ENCODE data around the gene BTBD9.

The BTBD9 gene

GRCh38 chr6:38481211-38481836 is 158.4 kb downstream of the BTBD9 start:
- DNase-seq (ENCODE audit: low spot score): no peak

- no peak for DNase-seq (ENCODE audit: low spot score)
These were observed 159.7 kb downstream of the BTBD9 start for GRCh38 chr6:38480036-38480435.

GRCh38 chr6:38479331-38479730 is 160.4 kb downstream of the BTBD9 start:
- no peak for DNase-seq (ENCODE audit: low spot score)

GRCh38 chr6:38477680-38478260 is 162.0 kb downstream of the BTBD9 start:
- no peak for DNase-seq (ENCODE audit: low spot score)

GRCh38 chr6:38476888-38477287 is 162.8 kb downstream of the BTBD9 start:
- DNase-seq (ENCODE audit: low spot score): no peak

DNA sequence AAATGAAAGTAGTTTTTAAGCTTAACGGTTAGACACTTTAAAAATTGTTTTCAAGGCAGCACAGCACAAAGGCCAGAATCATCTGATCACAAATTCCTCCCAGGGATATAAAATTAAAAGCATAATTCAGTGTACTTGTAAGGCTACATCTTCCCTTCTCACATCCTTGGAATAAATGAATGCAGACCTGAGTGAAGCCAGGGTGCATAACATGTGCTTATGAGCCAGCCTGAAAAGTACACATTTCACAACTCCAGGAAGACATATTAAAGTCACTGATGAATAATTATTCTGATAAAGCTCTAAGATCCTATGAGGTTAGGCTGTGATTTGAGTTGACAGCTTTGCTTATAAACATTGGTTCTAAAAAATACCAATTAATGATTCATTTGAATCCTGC is 163.6 kb downstream of the BTBD9 start:
- DNase-seq (ENCODE audit: low spot score): no peak

- no peak for DNase-seq (ENCODE audit: low spot score)
These were observed 169.2 kb downstream of the BTBD9 start for GRCh38 chr6:38470548-38470947.

DNA sequence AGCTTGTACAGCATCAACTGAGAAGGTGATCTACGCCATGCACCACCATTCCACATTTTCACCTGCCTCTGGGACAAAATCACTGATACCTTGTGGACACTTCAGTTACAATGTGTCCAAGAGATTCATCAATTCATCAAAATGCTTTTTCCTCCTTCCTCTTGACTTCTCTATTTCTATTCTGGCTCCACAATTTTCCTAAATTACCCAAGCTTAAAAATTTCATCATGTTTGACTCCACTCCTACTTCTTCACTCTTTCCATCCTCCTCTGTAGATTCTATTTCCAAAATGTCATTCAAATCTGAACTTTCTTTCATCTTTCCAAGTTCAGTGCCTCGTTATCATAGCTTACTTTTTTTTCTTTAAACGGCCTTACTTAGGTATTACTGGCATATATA is 172.2 kb downstream of the BTBD9 start:
- DNase-seq (ENCODE audit: low spot score): no peak

DNA sequence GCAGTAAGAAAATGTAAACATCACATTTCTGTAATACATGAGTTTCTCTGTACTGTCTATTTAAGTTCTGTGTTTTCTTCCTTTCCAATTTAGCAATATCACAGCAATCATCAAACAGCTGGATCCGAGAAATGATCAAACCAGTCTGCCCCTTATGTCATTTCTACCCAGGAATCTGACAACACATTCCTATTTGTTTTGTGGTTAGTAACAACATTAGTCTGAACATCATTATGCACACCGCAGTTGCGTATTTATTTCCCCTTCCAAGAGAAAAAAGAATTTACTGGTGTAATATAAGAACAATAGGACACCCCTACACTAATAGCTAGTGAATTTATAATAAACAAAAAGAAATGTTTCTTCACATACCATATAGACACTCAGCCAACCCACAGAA is 179.5 kb downstream of the BTBD9 start:
- no peak for DNase-seq (ENCODE audit: low spot score)

- DNase-seq (ENCODE audit: low spot score): no peak
These were observed 180.4 kb downstream of the BTBD9 start for GRCh38 chr6:38459291-38459690.

- DNase-seq (ENCODE audit: low spot score): no peak
These were observed 185.9 kb downstream of the BTBD9 start for GRCh38 chr6:38453861-38454260.

- no peak for DNase-seq (ENCODE audit: low spot score)
These were observed 186.7 kb downstream of the BTBD9 start for GRCh38 chr6:38452816-38453660.

DNA sequence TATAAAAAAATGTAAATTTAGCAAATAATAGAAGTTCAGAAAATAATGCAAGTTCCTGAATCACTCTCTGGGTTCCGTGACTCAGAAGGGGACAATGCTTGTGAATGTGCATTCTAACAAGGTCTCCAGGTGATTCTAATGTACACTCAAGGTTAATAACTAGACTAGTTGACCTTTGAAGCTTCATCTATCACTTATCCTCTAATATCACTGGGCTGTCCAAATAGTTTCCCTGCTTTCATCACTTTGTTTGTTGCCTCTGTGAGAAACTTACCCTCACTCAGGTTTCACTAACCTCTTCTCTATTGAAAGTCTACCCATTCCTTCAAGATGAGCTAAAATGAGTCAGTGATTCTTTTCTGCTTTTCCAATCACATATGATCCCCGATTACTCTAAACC is 189.0 kb downstream of the BTBD9 start:
- DNase-seq (ENCODE audit: low spot score): no peak

DNA sequence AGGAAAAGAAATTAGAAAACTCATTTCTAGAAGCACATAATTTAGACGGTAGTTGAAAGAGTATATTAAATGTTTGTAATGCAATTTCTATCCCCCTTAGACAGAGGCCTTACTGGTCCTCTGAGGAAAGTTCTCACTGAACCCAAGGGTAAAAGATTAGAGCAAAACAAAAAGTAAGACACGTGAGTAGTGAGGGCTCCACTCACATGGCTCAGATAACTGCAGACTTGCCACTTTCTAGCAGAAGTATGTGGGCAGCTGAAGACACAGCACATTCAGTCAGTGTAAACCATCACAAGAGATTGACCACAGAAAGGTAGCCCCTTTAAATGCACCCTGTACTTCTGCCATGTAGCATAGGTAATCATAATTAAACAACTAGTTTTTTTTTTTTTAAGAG is 193.8 kb downstream of the BTBD9 start:
- DNase-seq (ENCODE audit: low spot score): no peak

DNA sequence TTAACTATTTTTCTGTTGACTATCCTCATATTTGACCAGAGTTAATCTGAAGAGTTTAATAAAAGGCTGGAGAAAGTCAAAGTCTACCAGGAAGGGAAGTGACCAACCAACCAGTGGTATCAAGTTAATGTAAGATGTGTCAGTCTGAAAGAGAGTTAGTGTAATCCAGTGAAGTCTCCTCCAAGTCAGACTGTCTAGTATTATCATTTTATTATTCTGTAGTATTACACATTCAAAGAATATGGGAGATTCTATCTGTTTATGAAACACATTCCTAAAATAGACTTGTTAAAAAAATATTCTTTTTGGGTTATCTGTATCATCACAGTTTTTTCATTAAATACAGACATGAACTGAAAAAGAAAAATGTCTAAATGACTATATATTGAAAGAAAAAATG is 194.4 kb downstream of the BTBD9 start:
- no peak for DNase-seq (ENCODE audit: low spot score)

DNA sequence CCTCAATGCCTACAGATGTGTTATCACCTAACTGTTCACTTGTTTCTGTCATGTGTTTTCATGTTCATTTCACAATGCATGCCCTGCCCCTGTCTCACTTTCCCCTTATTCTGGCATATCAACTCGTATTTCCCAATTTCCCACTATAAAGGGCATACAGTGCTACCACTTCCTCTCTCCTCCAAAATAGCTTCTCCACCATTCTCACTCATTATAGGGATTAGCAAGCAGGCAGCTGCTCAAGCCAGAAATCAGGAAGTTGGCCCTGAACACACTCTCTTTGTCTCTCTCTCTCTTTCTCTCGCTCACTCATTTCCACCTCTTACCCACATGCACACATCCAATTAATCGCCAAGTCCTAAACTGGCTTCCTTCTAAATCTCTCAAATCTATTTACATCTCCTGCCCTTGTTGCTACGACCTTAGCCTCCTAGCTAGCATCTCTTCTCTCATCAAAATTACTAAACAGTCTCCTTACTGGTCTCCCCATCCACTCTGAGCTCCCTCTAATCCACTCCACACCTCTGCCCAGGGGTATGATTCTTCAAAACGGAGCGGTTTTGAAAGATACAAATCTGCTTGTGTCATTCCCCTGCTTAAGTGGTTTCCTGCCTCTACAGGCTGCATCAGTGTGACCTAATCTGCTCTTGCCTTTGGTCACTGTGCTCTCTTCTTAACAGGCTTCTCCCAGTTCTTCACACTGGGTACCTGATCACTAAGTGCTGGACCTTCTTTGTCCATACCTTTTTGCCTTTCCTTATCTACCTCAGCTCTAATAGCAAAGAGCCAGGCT is 196.2 kb downstream of the BTBD9 start:
- no peak for DNase-seq (ENCODE audit: low spot score)

- no peak for DNase-seq (ENCODE audit: low spot score)
These were observed 201.6 kb downstream of the BTBD9 start for GRCh38 chr6:38438097-38438496.

DNA sequence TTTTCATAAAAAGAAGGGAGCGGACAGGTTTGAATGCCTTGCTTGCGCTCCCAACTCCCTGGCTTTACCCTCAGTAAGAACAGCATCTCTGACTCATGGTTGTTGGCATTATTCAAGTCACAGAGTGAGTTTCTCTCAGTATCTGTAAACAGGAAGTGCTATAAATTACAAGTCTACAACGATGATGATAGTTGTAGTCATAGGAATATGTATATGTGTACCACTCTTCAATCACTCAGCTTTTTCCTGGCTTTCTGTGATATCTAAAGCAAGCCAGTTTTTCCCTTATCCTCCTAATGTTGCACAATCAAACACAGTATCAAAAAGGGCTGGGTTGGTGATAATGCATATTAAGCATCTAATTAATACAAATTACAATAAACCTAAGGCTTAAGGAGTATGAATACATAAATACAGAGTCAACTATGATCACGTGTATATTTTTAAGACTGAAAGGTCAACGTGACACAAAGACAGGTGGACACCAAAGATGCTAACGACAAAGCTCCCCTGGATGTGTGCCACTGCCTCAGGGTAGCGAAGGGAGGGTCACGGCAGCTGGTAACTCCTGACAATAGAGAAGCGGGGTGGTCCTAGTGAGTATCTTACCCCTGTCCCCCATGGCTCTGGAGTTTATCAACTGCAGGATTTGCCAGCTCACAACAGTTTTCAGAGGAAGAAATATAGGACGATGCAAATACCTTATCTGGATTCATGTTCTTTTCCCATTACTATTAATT is 202.8 kb downstream of the BTBD9 start:
- no peak for DNase-seq (ENCODE audit: low spot score)

DNA sequence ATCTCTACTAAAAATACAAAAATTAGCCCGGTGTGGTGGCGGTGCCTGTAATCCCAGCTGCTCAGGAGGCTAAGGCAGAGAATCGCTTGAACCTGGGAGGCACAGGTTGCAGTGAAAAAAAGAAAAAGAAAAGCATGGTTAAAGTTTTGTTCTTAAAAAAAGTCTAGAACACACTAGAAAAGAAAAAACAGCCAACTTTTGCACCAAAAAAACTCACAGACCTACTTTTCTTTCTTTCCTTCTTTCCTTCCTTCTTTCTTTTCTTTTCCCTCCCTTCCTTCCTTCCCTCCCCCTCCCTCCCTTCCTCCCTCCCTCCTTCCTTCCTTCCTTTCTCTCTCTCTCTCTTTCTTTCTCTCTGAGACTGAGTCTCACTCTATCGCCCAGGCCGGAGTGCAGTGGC is 204.4 kb downstream of the BTBD9 start:
- DNase-seq (ENCODE audit: low spot score): no peak

GRCh38 chr6:38434051-38434450 is 205.7 kb downstream of the BTBD9 start:
- no peak for DNase-seq (ENCODE audit: low spot score)

GRCh38 chr6:38432479-38432878 is 207.2 kb downstream of the BTBD9 start:
- DNase-seq (ENCODE audit: low spot score): no peak

GRCh38 chr6:38432079-38432478 is 207.7 kb downstream of the BTBD9 start:
- DNase-seq (ENCODE audit: low spot score): no peak
